Effector memory CD4-positive, alpha-beta T cell (primary cell): ENCODE measurements around the gene RAP1A.
A peak's percentile ranks its signal among the peaks of the same experiment; 100 is the strongest.

Experiments
- DNase-seq, 3 donors: peaks; one replicate each; pipeline ENCODE4 v3.0.0-alpha.2; 2020
- H3K27ac ChIP-seq: 2 replicates; pipeline ENCODE4 v1.7.0; 2013; ENCODE audit warnings: mild to moderate bottlenecking, low read length, moderate library complexity; ENCODE audit not compliant: insufficient read depth, poor library complexity, severe bottlenecking
- H3K27me3 ChIP-seq: replicated peaks from 2 replicates; pipeline ENCODE4 v1.7.0; 2013; ENCODE audit warnings: mild to moderate bottlenecking, low read length; ENCODE audit not compliant: insufficient read depth, control insufficient read depth, poor library complexity, severe bottlenecking
- H3K36me3 ChIP-seq: 2 replicates; pipeline ENCODE4 v1.7.0; 2013; ENCODE audit warnings: mild to moderate bottlenecking, low read length, moderate library complexity; ENCODE audit not compliant: control insufficient read depth, insufficient read depth
- H3K4me1 ChIP-seq: 2 replicates; pipeline ENCODE4 v1.7.0; 2013; ENCODE audit warnings: low read length, mild to moderate bottlenecking; ENCODE audit not compliant: control insufficient read depth, insufficient read depth, poor library complexity, severe bottlenecking
- H3K4me3 ChIP-seq: 2 replicates; pipeline ENCODE4 v1.7.0; 2013; ENCODE audit warnings: low read length, low read depth, mild to moderate bottlenecking; ENCODE audit not compliant: insufficient read depth, poor library complexity, severe bottlenecking
- H3K9me3 ChIP-seq: 2 replicates; pipeline ENCODE4 v1.7.0; 2013; ENCODE audit warnings: mild to moderate bottlenecking, low read length, moderate library complexity; ENCODE audit not compliant: control insufficient read depth

RAP1A gene

GRCh38 chr1:111756124-111756513, 136.5 kb downstream of the RAP1A start:
- peak overlapping the region; percentile 90 for H3K27ac ChIP-seq
- H3K4me3 ChIP-seq = peak overlapping the region; percentile 69
- H3K36me3 ChIP-seq = peaks cover 16% of the 10 kb centered on the region
- H3K9me3 ChIP-seq = no peaks in the 10 kb centered on the region
- H3K27me3 ChIP-seq = no peaks in the 10 kb centered on the region
- peaks cover 15% of the 10 kb centered on the region for H3K4me1 ChIP-seq
- DNase-seq = no peak

- H3K27ac ChIP-seq = no peak overlapping the region
- H3K4me1 ChIP-seq = peaks cover 15% of the 10 kb centered on the region
- H3K36me3 ChIP-seq = peaks cover 33% of the 10 kb centered on the region
- H3K4me3 ChIP-seq = no peak overlapping the region
- no peak for DNase-seq
- H3K9me3 ChIP-seq = no peaks in the 10 kb centered on the region
- no peaks in the 10 kb centered on the region for H3K27me3 ChIP-seq
Measured at GRCh38 chr1:111758373-111758772, 138.8 kb downstream of the RAP1A start.

- Histone ChIP-seq H3K4me3 (no peak overlapping the region), H3K36me3 (peaks cover 64% of the 10 kb centered on the region), H3K27ac (no peak overlapping the region), H3K27me3 (no peaks in the 10 kb centered on the region), H3K4me1 (peaks cover 2% of the 10 kb centered on the region), H3K9me3 (no peaks in the 10 kb centered on the region)
- DNase-seq = no peak
Measured at GRCh38 chr1:111761717-111762116, 142.1 kb downstream of the RAP1A start.

DNA sequence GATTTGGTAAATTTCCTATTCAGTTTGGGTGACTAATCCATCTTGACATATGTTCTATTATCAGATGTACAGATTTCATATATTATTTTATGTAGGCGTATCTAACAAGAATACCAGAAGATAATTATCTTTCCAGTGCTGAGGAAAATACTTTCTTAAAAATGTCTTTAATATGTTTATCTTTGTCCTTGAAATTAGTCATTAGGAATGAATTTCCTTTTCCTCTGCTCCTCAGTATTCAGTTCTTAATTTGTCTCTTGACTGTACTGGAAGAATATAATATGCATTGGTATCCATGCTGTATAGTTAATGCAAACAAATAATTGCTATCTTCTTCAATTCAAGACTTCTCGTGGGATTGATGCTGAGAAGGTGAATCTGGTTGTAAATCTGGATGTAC, 142.7 kb downstream of the RAP1A start:
- H3K4me1 ChIP-seq = no peaks in the 10 kb centered on the region
- no peaks in the 10 kb centered on the region for H3K9me3 ChIP-seq
- H3K27me3 ChIP-seq = no peaks in the 10 kb centered on the region
- no peak overlapping the region for H3K27ac ChIP-seq
- peaks cover 69% of the 10 kb centered on the region for H3K36me3 ChIP-seq
- H3K4me3 ChIP-seq = no peak overlapping the region
- no peak for DNase-seq
